Measurements from ENCODE around the gene PCDHGB7. TPM values are rescaled to one million over a fixed set of nuclear protein-coding genes. Genes with fewer than 3 reads are reported as not detected.
"Not testable (repeated sequence)": the region's sequence is repeated elsewhere in the genome, so short reads cannot be mapped to it uniquely, and the experiment has no call there.

Gene PCDHGB7
- total and polyA plus RNA-seq, 8 donors, result 0.56 to 19.3 (median 4.7) TPM

GRCh38 chr5:141412854-141413539 is 4.5 kb upstream of the PCDHGB7 start, which contains the start of gene PCDHGA10:
Gene PCDHGA10, plus strand, starts transcription at chr5:141412987. Its CDS starts 189 bp downstream, at chr5:141413176.
- TF ChIP-seq POLR2AphosphoS5 (IDR thresholded peaks at IDR 0.05) (no peak), CTCF (IDR thresholded peaks at IDR 0.05) (peak in 4 of 7 experiments; percentile 22 to 46 (median 33))
- peak; percentile 67 to 77 for DNase-seq
- H3K4me1 ChIP-seq, result peaks cover 0 to 20% (median 5%) of the 10 kb centered on the region in 4 donors
- H3K4me3 ChIP-seq, result peak within 1 kb of the TSS; percentile 27 to 48 (median 39)
- H3K27ac ChIP-seq, result no peak within 1 kb of the TSS
- peaks cover 0 to 81% (median 31%) of the 10 kb centered on the region in 3 donors for H3K27me3 ChIP-seq
- H3K36me3 ChIP-seq, result peaks cover 0 to 14% (median 8%) of the 10 kb centered on the region in 4 donors
- intact Hi-C loops (cut with DNase I; ENCODE audit: low total_unique reads), result loop anchor here (10.0 kb wide), 1 partner anchor 112 kb away; no protein-coding TSS in a partner anchor
- WGBS, 5 donors, result 7 to 20% (median 10%) methylated on average over 24 to 31 of the region's 31 CpGs
- H3K9me3 ChIP-seq, result peaks cover 43 to 99% (median 89%) of the 10 kb centered on the region in 4 donors

GRCh38 chr5:141413540-141414069 is 3.9 kb upstream of the PCDHGB7 start:
- H3K9me3 ChIP-seq, result peaks cover 47 to 99% (median 89%) of the 10 kb centered on the region in 4 donors
- WGBS, 5 donors, result 8 to 19% (median 14%) methylated on average over 24 to 25 of the region's 25 CpGs
- H3K4me1 ChIP-seq, result peaks cover 0 to 25% (median 7%) of the 10 kb centered on the region in 4 donors
- TF ChIP-seq POLR2A (IDR thresholded peaks at IDR 0.05) (no peak), POLR2AphosphoS5 (IDR thresholded peaks at IDR 0.05) (no peak), EP300 (IDR thresholded peaks at IDR 0.05) (no peak), CTCF (IDR thresholded peaks at IDR 0.05) (no peak)
- H3K4me3 ChIP-seq, result peak overlapping the region; percentile 27 to 48 (median 39)
- no peak for DNase-seq
- peaks cover 0 to 14% (median 8%) of the 10 kb centered on the region in 4 donors for H3K36me3 ChIP-seq
- H3K27me3 ChIP-seq, result peaks cover 0 to 81% (median 28%) of the 10 kb centered on the region in 3 donors
- H3K27ac ChIP-seq, result no peak overlapping the region
- intact Hi-C loops (cut with DNase I; ENCODE audit: low total_unique reads), result loop anchor here (10.0 kb wide), 1 partner anchor 111 kb away; no protein-coding TSS in a partner anchor

GRCh38 chr5:141414548-141415274 is 2.8 kb upstream of the PCDHGB7 start:
- H3K4me3 ChIP-seq, H3K27ac ChIP-seq, DNase-seq: not testable (repeated sequence)
- intact Hi-C loops (cut with DNase I; ENCODE audit: low total_unique reads), result loop anchor here (10.0 kb wide), 1 partner anchor 110 kb away; no protein-coding TSS in a partner anchor
- WGBS, 5 donors, result 27 to 40% (median 29%) methylated on average over 6 to 46 of the region's 46 CpGs
- H3K36me3 ChIP-seq, result peaks cover 0 to 20% (median 8%) of the 10 kb centered on the region in 4 donors
- peaks cover 47 to 99% (median 89%) of the 10 kb centered on the region in 4 donors for H3K9me3 ChIP-seq
- peaks cover 0 to 25% (median 9%) of the 10 kb centered on the region in 4 donors for H3K4me1 ChIP-seq
- H3K27me3 ChIP-seq, result peaks cover 0 to 81% (median 27%) of the 10 kb centered on the region in 3 donors

- peaks cover 0 to 25% (median 9%) of the 10 kb centered on the region in 4 donors for H3K4me1 ChIP-seq
- WGBS, 5 donors, result 20 to 27% (median 25%) methylated on average over 11 to 24 of the region's 24 CpGs
- intact Hi-C loops (cut with DNase I; ENCODE audit: low total_unique reads), result loop anchor here (10.0 kb wide), 1 partner anchor 110 kb away; no protein-coding TSS in a partner anchor
Observed at GRCh38 chr5:141415275-141415618, 2.2 kb upstream of the PCDHGB7 start.

More at GRCh38 chr5:141415275-141415618, 2.2 kb upstream of the PCDHGB7 start:
- H3K36me3 ChIP-seq, result peaks cover 0 to 20% (median 8%) of the 10 kb centered on the region in 4 donors
- H3K9me3 ChIP-seq, result peaks cover 48 to 99% (median 89%) of the 10 kb centered on the region in 4 donors
- not testable (repeated sequence) for H3K27ac ChIP-seq, H3K4me3 ChIP-seq, DNase-seq
- peaks cover 0 to 81% (median 25%) of the 10 kb centered on the region in 3 donors for H3K27me3 ChIP-seq
